H1 (cell line): ENCODE results near the gene LDLRAD4. TPM values are rescaled to one million over a fixed set of nuclear protein-coding genes. Genes with fewer than 3 reads are reported as not detected.

ENCODE experiments used
- CHD2 ChIP-seq: IDR thresholded peaks from 2 replicates; pipeline ENCODE4 v1.6.1; 2012; ENCODE audit warnings: low read length, improper control_type of control experiment
- FOSL1 ChIP-seq: IDR thresholded peaks from 2 replicates; pipeline ENCODE4 v1.6.1; 2011; ENCODE audit warnings: mild to moderate bottlenecking, low read depth, low read length, moderate library complexity; ENCODE audit not compliant: insufficient read depth
- POLR2A ChIP-seq, 2 experiments: IDR thresholded peaks; 1 replicate in 1 of 2; 2 replicates in 1 of 2; pipeline ENCODE4 v1.6.1; 2011; ENCODE audit warnings: low read depth in 2 of 2, low read length in 2 of 2, mild to moderate bottlenecking in 2 of 2; ENCODE audit errors: control extremely low read depth in 1 of 2
- POU5F1 ChIP-seq: IDR thresholded peaks from 2 replicates; pipeline ENCODE4 v1.6.1; 2011; ENCODE audit warnings: low read depth, mild to moderate bottlenecking, low read length, moderate library complexity
- SIRT6 ChIP-seq: IDR thresholded peaks from one replicate; pipeline ENCODE4 v1.7.1; 2012; ENCODE audit warnings: low read length, inconsistent platforms
- TAF7 ChIP-seq: optimal IDR thresholded peaks from 2 replicates; pipeline ENCODE3; 2011; ENCODE audit warnings: low read depth, mild to moderate bottlenecking, inconsistent platforms, low read length, moderate library complexity, borderline replicate concordance
- polyA plus RNA-seq, 7 experiments: library from polyadenylated mRNA; depleted of rRNA in 3 of 7; stranded (reverse) in 5 of 7; unstranded in 2 of 7; fragments of >200 nt in 5 of 7; fragments of 200-250 nt in 2 of 7; gene quantifications; 1 replicate in 5 of 7; 2 replicates in 1 of 7; 4 replicates in 1 of 7; pipeline versions ENCODE4 v1.2.1 to v1.2.3, GENCODE V29; 2011 to 2013; ENCODE audit warnings: missing spikeins in 2 of 7, mixed read lengths in 2 of 7
- total RNA-seq: library from RNA; stranded (reverse); fragmentation: NEBNext Ultra II Directional; extraction: Animal tissue kit (Norgen Biotek cat#: 25700); gene quantifications from 2 replicates; pipeline ENCODE4 v1.2.1, GENCODE V29; 2021
- TF ChIP-seq, protein P1 (sequence below): fragments of 300-600 bp; sonication (generic); IDR thresholded peaks from 2 replicates; pipeline ENCODE4 v1.7.1; 2012; ENCODE audit warnings: low read length, moderate library complexity, mild to moderate bottlenecking, inconsistent platforms; ENCODE audit not compliant: insufficient replicate concordance
- TF ChIP-seq, protein P2 (sequence below): IDR thresholded peaks from 2 replicates; pipeline ENCODE4 v1.6.1; 2011; ENCODE audit warnings: low read depth, mild to moderate bottlenecking, low read length; ENCODE audit not compliant: insufficient read depth

LDLRAD4 gene
- total and polyA plus RNA-seq, 2 of the 8 experiments (the other 6 are each of a cell fraction or from before 2014, with no cell fraction given): 0.77 to 1.4 TPM

GRCh38 chr18:13430663-13431062 lies 212.1 kb downstream of the LDLRAD4 start (continued):
- TF ChIP-seq, protein P1, sequence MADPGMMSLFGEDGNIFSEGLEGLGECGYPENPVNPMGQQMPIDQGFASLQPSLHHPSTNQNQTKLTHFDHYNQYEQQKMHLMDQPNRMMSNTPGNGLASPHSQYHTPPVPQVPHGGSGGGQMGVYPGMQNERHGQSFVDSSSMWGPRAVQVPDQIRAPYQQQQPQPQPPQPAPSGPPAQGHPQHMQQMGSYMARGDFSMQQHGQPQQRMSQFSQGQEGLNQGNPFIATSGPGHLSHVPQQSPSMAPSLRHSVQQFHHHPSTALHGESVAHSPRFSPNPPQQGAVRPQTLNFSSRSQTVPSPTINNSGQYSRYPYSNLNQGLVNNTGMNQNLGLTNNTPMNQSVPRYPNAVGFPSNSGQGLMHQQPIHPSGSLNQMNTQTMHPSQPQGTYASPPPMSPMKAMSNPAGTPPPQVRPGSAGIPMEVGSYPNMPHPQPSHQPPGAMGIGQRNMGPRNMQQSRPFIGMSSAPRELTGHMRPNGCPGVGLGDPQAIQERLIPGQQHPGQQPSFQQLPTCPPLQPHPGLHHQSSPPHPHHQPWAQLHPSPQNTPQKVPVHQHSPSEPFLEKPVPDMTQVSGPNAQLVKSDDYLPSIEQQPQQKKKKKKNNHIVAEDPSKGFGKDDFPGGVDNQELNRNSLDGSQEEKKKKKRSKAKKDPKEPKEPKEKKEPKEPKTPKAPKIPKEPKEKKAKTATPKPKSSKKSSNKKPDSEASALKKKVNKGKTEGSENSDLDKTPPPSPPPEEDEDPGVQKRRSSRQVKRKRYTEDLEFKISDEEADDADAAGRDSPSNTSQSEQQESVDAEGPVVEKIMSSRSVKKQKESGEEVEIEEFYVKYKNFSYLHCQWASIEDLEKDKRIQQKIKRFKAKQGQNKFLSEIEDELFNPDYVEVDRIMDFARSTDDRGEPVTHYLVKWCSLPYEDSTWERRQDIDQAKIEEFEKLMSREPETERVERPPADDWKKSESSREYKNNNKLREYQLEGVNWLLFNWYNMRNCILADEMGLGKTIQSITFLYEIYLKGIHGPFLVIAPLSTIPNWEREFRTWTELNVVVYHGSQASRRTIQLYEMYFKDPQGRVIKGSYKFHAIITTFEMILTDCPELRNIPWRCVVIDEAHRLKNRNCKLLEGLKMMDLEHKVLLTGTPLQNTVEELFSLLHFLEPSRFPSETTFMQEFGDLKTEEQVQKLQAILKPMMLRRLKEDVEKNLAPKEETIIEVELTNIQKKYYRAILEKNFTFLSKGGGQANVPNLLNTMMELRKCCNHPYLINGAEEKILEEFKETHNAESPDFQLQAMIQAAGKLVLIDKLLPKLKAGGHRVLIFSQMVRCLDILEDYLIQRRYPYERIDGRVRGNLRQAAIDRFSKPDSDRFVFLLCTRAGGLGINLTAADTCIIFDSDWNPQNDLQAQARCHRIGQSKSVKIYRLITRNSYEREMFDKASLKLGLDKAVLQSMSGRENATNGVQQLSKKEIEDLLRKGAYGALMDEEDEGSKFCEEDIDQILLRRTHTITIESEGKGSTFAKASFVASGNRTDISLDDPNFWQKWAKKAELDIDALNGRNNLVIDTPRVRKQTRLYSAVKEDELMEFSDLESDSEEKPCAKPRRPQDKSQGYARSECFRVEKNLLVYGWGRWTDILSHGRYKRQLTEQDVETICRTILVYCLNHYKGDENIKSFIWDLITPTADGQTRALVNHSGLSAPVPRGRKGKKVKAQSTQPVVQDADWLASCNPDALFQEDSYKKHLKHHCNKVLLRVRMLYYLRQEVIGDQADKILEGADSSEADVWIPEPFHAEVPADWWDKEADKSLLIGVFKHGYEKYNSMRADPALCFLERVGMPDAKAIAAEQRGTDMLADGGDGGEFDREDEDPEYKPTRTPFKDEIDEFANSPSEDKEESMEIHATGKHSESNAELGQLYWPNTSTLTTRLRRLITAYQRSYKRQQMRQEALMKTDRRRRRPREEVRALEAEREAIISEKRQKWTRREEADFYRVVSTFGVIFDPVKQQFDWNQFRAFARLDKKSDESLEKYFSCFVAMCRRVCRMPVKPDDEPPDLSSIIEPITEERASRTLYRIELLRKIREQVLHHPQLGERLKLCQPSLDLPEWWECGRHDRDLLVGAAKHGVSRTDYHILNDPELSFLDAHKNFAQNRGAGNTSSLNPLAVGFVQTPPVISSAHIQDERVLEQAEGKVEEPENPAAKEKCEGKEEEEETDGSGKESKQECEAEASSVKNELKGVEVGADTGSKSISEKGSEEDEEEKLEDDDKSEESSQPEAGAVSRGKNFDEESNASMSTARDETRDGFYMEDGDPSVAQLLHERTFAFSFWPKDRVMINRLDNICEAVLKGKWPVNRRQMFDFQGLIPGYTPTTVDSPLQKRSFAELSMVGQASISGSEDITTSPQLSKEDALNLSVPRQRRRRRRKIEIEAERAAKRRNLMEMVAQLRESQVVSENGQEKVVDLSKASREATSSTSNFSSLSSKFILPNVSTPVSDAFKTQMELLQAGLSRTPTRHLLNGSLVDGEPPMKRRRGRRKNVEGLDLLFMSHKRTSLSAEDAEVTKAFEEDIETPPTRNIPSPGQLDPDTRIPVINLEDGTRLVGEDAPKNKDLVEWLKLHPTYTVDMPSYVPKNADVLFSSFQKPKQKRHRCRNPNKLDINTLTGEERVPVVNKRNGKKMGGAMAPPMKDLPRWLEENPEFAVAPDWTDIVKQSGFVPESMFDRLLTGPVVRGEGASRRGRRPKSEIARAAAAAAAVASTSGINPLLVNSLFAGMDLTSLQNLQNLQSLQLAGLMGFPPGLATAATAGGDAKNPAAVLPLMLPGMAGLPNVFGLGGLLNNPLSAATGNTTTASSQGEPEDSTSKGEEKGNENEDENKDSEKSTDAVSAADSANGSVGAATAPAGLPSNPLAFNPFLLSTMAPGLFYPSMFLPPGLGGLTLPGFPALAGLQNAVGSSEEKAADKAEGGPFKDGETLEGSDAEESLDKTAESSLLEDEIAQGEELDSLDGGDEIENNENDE: no peak
- TF ChIP-seq CHD2: no peak
- TF ChIP-seq, protein P2, sequence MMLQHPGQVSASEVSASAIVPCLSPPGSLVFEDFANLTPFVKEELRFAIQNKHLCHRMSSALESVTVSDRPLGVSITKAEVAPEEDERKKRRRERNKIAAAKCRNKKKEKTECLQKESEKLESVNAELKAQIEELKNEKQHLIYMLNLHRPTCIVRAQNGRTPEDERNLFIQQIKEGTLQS: no peak
- no peak for TF ChIP-seq POLR2A (IDR thresholded peaks at IDR 0.05; ENCODE audit: control extremely low read depth in 1 of 2, low read depth in 2 of 2, low read length in 2 of 2)
- no peak for TF ChIP-seq FOSL1
- no peak for TF ChIP-seq SIRT6
- no peak for TF ChIP-seq POU5F1
- no peak for TF ChIP-seq TAF7
- TF ChIP-seq, all 59 proteins: peak for 0
